Measurements from ENCODE around the gene PRCC.

GRCh38 chr1:156727492-156727891 is 39.8 kb upstream of the PRCC start:
- TF ChIP-seq ATF2 (IDR thresholded peaks at IDR 0.05; ENCODE audit: low read length) (no peak), RNF2 (IDR thresholded peaks at IDR 0.05; ENCODE audit: borderline replicate concordance, low read depth, low read length, missing control alignments, poor library complexity, severe bottlenecking) (no peak), CTCF (IDR thresholded peaks at IDR 0.05; ENCODE audit: control extremely low read depth in 1 of 3, insufficient read depth in 1 of 3, low read depth in 1 of 3, low read length in 3 of 3) (no peak)
